SU-DHL-6 (cell line): ENCODE results near the gene KCNC3.

Experiments used
- H2AFZ ChIP-seq: fragments of 200-600 bp; sonication (generic); 2 replicates; pipeline ENCODE4 v1.6.1; 2014; ENCODE audit warnings: low read depth, mild to moderate bottlenecking, moderate library complexity, mixed read lengths, antibody characterized with exemption, low read length; ENCODE audit not compliant: severe bottlenecking
- H3F3A ChIP-seq: fragments of 200-600 bp; shearing (Covaris generic); 2 replicates; pipeline ENCODE4 v1.6.0; 2016; ENCODE audit warnings: antibody characterized with exemption, mild to moderate bottlenecking; ENCODE audit not compliant: insufficient read depth
- H3K27ac ChIP-seq: fragments of 200-600 bp; sonication (generic); 2 replicates; pipeline ENCODE4 v1.5.1; 2016; ENCODE audit warnings: low read depth, mild to moderate bottlenecking, low read length, moderate library complexity, mixed read lengths
- H3K27me3 ChIP-seq: fragments of 200-600 bp; sonication (generic), shearing (Covaris generic); 2 replicates; pipeline ENCODE4 v1.6.0; 2014; ENCODE audit warnings: mild to moderate bottlenecking, low read length
- H3K36me3 ChIP-seq: fragments of 200-600 bp; sonication (generic); 2 replicates; pipeline ENCODE4 v1.6.1; 2014; ENCODE audit warnings: mild to moderate bottlenecking, low read length, mixed read lengths
- H3K4me2 ChIP-seq: fragments of 300-600, 200-600 bp; shearing (Covaris generic), sonication (generic); 2 replicates; pipeline ENCODE4 v1.6.0; 2014; ENCODE audit warnings: low read length, low read depth, mild to moderate bottlenecking; ENCODE audit not compliant: poor library complexity, severe bottlenecking
- H3K4me3 ChIP-seq: fragments of 200-600 bp; sonication (generic); 2 replicates; pipeline ENCODE4 v1.5.1; 2014; ENCODE audit warnings: antibody characterized with exemption, low read length, mild to moderate bottlenecking, mixed read lengths; ENCODE audit not compliant: insufficient read depth, poor library complexity, severe bottlenecking
- H3K79me2 ChIP-seq: fragments of 200-600 bp; sonication (generic); 2 replicates; pipeline ENCODE4 v1.6.1; 2014; ENCODE audit warnings: mild to moderate bottlenecking, low read length, moderate library complexity; ENCODE audit not compliant: insufficient read depth
- H3K9ac ChIP-seq: fragments of 200-600 bp; sonication (generic); 2 replicates; pipeline ENCODE4 v1.7.0; 2014; ENCODE audit warnings: mild to moderate bottlenecking, low read length
- H3K9me2 ChIP-seq: fragments of 200-600 bp; sonication (generic); replicated peaks from 2 replicates; pipeline ENCODE4 v1.6.1; 2014; ENCODE audit warnings: low read length; ENCODE audit not compliant: insufficient read depth
- H3K9me3 ChIP-seq: fragments of 200-600 bp; sonication (generic); 2 replicates; pipeline ENCODE4 v1.6.1; 2014; ENCODE audit warnings: low read length, mixed read lengths; ENCODE audit not compliant: insufficient read depth
- H4K20me1 ChIP-seq: fragments of 200-600 bp; sonication (generic); 2 replicates; pipeline ENCODE4 v1.6.1; 2014; ENCODE audit warnings: low read depth, mild to moderate bottlenecking, antibody characterized with exemption, low read length, moderate library complexity, mixed read lengths
- CTCF ChIP-seq: fragments of 200-600 bp; sonication (generic); IDR thresholded peaks from one replicate; pipeline ENCODE4 v1.5.1; 2017; ENCODE audit warnings: antibody characterized with exemption, mild to moderate bottlenecking, low read length, moderate library complexity; ENCODE audit not compliant: insufficient read depth, poor library complexity, severe bottlenecking
- EZH2phosphoT487 ChIP-seq: fragments of 200-600 bp; sonication (generic), shearing (Covaris generic); conservative IDR thresholded peaks from 2 replicates; pipeline ENCODE4 v1.6.1; 2018; ENCODE audit warnings: mild to moderate bottlenecking, antibody characterized with exemption, low read length, moderate library complexity, mixed read lengths

The KCNC3 gene

GRCh38 chr19:50320596-50320995, 8.6 kb downstream of the KCNC3 start:
- H3K79me2 ChIP-seq, result no peaks in the 10 kb centered on the region
- TF ChIP-seq CTCF (no peak), EZH2phosphoT487 (no peak)
- no peaks in the 10 kb centered on the region for H3K9me3 ChIP-seq
- no peaks in the 10 kb centered on the region for H3K36me3 ChIP-seq
- H3K4me2 ChIP-seq, result no peak overlapping the region
- H3K4me3 ChIP-seq, result no peak overlapping the region
- H3K9ac ChIP-seq, result no peak overlapping the region
- H3K27ac ChIP-seq, result no peak overlapping the region
- no peaks in the 10 kb centered on the region for H3K9me2 ChIP-seq
- no peaks in the 10 kb centered on the region for H4K20me1 ChIP-seq
- no peaks in the 10 kb centered on the region for H3K27me3 ChIP-seq
- no peaks in the 10 kb centered on the region for H3F3A ChIP-seq
- H2AFZ ChIP-seq, result no peak overlapping the region

GRCh38 chr19:50320051-50320450, 9.1 kb downstream of the KCNC3 start:
- H3K27ac ChIP-seq, result no peak overlapping the region
- H3K4me3 ChIP-seq, result no peak overlapping the region
- H3K9ac ChIP-seq, result no peak overlapping the region
- no peaks in the 10 kb centered on the region for H3F3A ChIP-seq
- H3K9me3 ChIP-seq, result no peaks in the 10 kb centered on the region
- H2AFZ ChIP-seq, result no peak overlapping the region
- no peaks in the 10 kb centered on the region for H3K36me3 ChIP-seq
- H3K79me2 ChIP-seq, result no peaks in the 10 kb centered on the region
- no peaks in the 10 kb centered on the region for H3K27me3 ChIP-seq
- H3K4me2 ChIP-seq, result no peak overlapping the region
- no peaks in the 10 kb centered on the region for H4K20me1 ChIP-seq
- TF ChIP-seq CTCF, result no peak
- no peak for TF ChIP-seq EZH2phosphoT487
- H3K9me2 ChIP-seq, result no peaks in the 10 kb centered on the region

GRCh38 chr19:50319156-50319555, 10.0 kb downstream of the KCNC3 start:
- no peak overlapping the region for H3K4me2 ChIP-seq
- no peak overlapping the region for H3K4me3 ChIP-seq
- H3F3A ChIP-seq, result no peaks in the 10 kb centered on the region
- TF ChIP-seq EZH2phosphoT487 (no peak), CTCF (no peak)
- H4K20me1 ChIP-seq, result no peaks in the 10 kb centered on the region
- H3K9me2 ChIP-seq, result no peaks in the 10 kb centered on the region
- no peak overlapping the region for H3K27ac ChIP-seq
- H2AFZ ChIP-seq, result no peak overlapping the region
- no peaks in the 10 kb centered on the region for H3K9me3 ChIP-seq
- no peak overlapping the region for H3K9ac ChIP-seq
- no peaks in the 10 kb centered on the region for H3K27me3 ChIP-seq
- H3K36me3 ChIP-seq, result no peaks in the 10 kb centered on the region
- no peaks in the 10 kb centered on the region for H3K79me2 ChIP-seq

DNA sequence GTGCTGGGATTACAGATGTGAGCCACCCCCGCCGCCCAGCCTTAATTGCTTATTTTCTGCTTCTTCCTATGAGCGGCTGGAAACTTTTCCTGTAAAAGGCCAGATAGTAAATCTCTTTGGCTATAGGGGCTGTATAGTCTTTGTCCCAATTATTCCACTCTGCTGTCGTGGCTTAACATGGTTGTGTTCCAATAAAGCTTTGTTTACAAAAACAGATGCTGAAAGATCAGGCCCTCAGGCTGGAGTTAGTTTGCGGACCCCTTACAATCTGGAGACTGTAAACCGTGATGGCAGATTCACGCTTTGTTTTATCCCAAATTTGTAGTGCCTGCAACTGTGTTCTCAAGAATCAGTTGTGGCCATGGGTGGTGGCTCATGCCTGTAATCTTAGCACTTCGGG, 10.7 kb downstream of the KCNC3 start:
- H3K9ac ChIP-seq, result no peak overlapping the region
- no peaks in the 10 kb centered on the region for H3K36me3 ChIP-seq
- no peaks in the 10 kb centered on the region for H3F3A ChIP-seq
- H3K9me3 ChIP-seq, result no peaks in the 10 kb centered on the region
- no peak overlapping the region for H3K4me3 ChIP-seq
- no peaks in the 10 kb centered on the region for H3K27me3 ChIP-seq
- no peak overlapping the region for H3K27ac ChIP-seq
- H3K79me2 ChIP-seq, result no peaks in the 10 kb centered on the region
- no peak overlapping the region for H3K4me2 ChIP-seq
- TF ChIP-seq CTCF (no peak), EZH2phosphoT487 (no peak)
- no peaks in the 10 kb centered on the region for H3K9me2 ChIP-seq
- H4K20me1 ChIP-seq, result no peaks in the 10 kb centered on the region
- H2AFZ ChIP-seq, result no peak overlapping the region
